GM21423 (cell line): Measurements from ENCODE around the gene OR5L2.
"Not testable (repeated sequence)": the region's sequence is repeated elsewhere in the genome, so short reads cannot be mapped to it uniquely, and the experiment has no call there.

ENCODE experiments used
- ATAC-seq: cut with Tn5 transposase; IDR thresholded peaks from one replicate; pipeline ENCODE4 v1.9.1; 2021; ENCODE audit warnings: mild to moderate bottlenecking, moderate library complexity; ENCODE audit not compliant: unreplicated experiment

The OR5L2 gene

DNA sequence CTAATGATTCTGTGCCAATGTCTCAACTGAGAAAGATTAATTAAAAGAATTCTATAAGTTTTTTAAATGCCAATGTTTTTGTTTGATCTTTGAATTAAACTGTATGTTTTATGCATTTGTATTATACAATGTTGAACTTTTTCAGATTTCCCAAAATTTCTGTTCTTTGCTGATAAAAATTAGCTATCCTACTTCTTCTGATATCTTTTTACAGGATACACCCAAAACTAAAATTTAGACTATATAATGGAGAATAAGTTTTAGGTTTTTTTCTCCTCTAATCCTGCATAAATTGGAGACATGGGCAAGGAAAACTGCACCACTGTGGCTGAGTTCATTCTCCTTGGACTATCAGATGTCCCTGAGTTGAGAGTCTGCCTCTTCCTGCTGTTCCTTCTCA is at the start of gene OR5L2:
Gene OR5L2 (plus strand): TSS at position 301 of the 400 bp plus-strand sequence. CDS start 0 bp downstream, at position 301.
- no peak for ATAC-seq

DNA sequence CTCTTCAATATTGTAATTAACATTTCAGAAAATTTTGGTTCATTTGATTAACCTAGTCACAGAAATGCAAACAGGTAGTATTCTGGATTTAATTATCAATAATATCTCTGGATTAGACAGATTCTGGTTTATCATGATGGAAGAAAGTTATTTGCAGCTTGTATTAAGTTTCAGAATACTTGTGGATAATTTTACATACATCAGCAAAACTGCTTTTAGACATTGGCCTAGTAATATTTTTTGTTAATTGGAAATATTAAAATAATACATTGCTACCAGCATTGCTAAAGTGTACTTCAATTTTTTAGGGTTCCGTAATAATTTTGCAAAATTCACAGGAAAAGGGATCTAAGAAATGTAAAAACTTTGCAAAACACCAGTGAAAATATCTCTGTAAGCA is 35.4 kb upstream of the OR5L2 start:
- ATAC-seq: no peak

DNA sequence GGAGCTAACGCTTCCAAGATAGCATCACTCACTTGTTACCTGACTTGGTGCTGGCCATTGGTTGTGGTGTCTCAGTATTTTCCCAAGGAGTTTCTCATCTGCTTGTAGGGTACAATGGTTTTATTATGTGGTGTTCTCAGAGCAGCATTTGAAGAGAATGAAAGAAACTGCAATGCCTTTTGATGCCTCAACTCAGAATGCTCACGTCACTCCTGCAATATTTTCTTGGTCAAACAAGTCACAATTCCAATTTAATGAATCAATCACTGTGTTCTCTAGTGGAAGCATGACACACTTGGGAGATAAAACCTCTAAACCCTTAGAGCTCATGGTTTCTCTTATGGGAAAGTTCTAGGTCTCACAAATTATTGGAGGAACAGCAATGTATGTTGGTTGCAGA is 33.7 kb upstream of the OR5L2 start:
- no peak for ATAC-seq

DNA sequence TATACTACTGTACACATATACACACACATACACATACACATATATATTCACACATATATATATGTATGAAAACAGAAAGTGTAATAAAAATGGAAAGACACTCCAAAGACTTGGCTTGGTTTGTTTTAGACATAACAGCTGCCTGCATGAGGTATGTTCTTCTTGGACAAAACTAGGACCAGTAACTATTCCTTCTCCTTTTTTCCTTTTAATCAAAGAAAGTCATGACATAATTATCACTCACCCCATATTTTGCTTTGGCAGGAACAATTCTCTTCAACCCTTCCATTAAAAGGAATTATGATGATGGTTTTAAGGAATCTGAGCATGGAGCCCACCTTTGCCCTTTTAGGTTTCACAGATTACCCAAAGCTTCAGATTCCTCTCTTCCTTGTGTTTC is 31.8 kb upstream of the OR5L2 start, which contains the start of gene OR5D14:
Gene OR5D14 (plus strand): TSS at position 301 of the 400 bp plus-strand sequence. CDS start 0 bp downstream, at position 301.
- ATAC-seq: no peak

DNA sequence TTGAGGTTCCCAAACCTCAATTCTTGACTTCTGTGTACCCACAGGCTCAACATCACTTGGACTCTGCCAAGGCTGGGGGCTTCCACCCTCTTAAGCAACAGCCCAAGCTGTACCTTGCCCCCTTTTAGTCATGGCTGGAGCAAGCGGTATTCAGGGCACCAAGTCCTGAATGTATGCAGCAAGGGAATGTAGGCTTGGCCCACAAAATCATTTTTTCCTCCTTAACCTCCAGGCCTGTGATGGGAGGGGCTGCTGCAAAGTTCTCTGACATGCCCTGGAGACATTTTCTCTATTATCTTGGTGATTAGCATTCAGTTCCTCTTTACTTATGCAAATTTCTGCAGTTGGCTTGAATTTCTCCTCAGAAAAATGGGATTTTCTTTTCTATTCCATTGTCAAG is 20.8 kb upstream of the OR5L2 start:
- ATAC-seq: no peak

DNA sequence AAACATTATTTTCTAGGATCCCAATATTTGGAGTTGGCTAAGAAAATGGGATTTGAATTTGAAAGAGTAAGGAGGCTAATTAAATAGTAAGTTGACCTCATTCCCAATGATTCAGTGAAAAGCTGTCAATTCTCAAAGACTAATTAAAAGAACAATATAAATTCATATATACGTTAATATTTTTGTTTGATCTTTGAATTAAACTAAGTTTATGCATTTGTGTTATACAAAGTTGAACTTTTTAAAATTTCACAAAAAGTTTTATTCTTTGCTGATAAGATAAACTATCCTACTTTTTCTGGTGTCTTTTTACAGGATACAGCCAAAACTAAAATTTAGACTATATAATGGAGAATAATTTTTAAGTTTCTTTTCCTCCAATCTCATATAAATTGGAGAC is 16.0 kb upstream of the OR5L2 start, which contains the start of gene OR5L1:
Gene OR5L1 (plus strand): TSS at position 301 of the 400 bp plus-strand sequence. CDS start 100 bp downstream, outside the sequence.
- no peak for ATAC-seq

DNA sequence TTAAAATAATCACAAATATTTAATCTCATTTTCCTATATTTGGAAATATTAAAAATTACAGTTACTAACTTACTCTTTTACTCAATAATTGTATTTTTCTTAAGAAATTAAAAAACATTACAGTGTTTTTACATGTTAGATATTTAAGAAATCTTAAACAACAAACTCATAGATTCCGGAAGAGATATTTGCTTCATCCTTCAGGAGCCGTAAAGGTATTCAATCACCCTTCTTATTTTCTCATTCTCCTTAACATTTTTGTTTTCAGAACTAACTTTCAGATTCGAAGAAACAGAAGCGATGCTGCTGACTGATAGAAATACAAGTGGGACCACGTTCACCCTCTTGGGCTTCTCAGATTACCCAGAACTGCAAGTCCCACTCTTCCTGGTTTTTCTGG is 7.7 kb upstream of the OR5L2 start, which contains the start of gene OR5D18:
Gene OR5D18 (plus strand): TSS at position 301 of the 400 bp plus-strand sequence. CDS start 0 bp downstream, at position 301.
- ATAC-seq: no peak

DNA sequence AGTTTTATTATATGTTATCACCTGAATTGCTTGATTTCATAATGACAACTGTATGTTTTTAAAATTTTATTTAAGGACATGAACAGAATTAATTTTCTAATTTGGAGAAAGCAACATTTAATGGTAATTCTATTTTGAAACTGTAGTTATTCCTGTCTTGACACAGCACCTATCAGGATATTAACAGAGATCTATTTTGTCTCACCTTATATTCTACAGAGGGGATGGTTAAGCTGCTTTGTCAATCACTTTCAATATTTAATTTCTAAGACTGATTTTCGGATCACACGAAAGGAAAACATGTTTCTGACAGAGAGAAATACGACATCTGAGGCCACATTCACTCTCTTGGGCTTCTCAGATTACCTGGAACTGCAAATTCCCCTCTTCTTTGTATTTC is 11.4 kb downstream of the OR5L2 start, which contains the start of gene OR5D16:
Gene OR5D16 (plus strand): TSS at position 301 of the 400 bp plus-strand sequence. CDS start 0 bp downstream, at position 301.
- no peak for ATAC-seq

DNA sequence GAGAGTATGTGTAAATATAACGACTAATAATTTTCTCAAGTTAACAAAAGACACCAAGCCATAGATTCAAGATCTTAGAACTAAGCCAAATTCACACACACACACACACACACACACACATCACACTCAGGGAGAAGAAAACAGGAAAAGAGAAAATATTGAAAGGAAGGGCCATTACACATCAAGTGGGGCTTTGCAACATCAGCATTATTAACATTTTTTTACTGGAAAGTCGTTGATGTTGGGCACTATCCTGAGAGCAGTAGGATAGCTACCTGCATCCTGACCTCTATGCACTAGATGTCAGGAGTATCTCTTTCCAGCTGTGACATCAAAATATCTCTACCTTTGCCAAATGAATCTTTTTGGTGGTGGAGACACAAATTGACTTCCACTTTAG is 20.4 kb downstream of the OR5L2 start:
- no peak for ATAC-seq

DNA sequence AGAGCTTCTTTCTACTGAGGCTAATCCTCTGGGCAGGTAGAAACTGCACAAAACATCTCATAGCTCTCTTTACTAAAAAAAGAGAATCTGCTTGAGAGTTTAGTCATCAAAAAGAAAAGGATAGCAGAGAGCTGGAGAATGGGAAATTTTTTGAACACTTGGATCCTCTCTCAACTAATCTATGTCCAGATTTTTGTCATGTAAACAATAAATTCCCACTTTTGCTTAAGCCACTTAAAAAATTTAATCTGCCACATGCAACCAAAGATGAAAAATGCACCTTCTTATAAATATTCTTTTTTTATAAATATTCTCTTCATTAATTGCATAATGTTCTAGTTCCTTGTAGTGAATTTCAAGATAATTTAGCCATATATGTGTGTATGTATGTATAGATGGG is 22.0 kb downstream of the OR5L2 start:
- ATAC-seq: no peak

DNA sequence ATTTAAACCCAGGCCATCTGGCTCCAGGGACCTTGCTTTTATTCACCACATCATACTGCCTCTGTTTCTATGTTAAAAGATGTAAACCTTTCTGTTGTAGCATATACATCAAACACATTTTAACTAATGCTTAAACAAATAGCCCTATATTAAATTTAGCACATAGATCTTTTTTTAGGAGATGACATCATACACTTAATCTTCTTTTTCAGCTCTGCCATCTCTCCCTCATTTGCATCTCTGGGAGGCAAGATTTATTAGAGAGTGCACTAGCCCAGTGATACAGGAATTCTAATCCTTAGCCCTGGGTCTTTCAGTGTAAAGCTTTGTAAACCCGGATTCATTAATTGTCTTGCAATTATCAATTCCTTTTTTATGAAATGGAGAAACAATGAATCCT is 25.1 kb downstream of the OR5L2 start:
- ATAC-seq: no peak

DNA sequence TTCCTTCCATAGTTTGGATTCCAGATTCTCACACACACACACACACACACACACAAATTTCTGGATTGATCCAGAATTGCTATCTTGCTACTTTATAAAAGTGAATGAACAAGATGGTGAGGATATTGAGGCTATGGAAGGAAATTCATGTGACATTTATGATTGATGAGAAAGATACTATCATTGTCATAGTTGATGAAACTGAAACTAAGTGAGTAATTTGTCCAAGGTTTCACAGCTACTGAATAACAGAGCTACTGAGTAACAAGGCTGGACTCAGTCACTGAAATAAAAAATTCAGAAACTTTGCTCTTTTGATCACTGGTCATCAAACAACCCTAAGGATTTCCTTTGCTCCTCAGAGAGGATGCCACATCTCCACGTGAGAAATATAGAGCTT is 27.7 kb downstream of the OR5L2 start:
- ATAC-seq: no peak

DNA sequence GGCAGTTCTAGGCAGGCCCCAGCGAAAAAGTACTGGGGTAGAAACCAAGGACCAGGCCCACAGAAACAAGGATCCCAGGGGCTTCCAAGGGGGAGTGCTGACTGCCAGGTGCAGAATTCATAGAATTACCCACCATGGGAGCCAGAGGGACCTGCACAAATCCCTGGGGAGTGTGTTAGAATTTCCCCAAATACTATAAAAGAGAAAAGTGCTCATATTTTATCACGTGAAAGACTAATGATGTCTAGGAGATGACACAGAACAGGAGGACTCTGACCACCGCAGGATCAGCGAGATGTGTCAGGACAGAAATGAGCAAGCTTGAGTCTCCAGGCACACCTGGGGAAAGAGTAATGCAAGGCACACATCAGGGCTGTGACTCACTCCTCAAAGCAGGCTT is 40.3 kb downstream of the OR5L2 start:
- not testable (repeated sequence) for ATAC-seq

DNA sequence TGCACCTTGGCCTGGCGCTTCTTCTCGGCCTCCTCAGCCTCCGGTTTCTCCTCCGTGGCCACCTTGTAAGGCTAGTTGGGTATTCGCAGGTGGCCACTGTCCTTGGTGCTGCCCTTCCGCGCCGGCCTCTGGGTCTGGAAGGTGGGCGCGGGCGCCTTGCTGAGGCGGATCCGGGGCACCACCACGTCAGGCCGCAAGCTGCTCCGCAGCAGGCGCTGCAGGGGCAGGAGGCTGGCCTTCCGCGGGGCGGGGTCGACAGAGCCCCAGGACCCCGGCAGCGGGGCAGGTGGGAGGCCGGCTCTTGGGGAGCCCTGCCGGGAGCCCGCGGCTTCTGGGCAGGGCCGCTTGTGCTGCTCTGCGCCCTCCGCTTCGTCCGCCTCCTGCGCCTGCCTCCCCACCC is 45.7 kb downstream of the OR5L2 start:
- not testable (repeated sequence) for ATAC-seq

DNA sequence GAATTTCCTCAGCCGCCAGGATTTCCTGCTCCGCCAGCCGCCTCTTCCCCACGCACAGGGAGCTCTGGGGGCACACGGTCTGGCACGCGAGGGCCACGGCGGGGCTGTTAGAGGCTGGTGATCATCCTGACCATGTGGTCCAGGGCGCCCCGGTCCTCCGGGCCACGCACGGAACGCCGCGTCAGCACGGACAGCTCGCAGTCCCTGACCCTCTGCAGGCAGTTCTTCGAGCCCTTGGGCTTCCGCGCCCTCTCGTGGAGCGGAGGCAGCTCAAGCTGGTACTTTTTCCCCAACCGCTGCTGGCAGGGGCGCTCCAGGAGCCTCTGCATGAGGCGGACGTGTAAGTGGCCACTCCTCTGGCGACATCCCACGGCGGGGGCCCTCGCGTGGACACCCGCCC is 46.1 kb downstream of the OR5L2 start:
- ATAC-seq: not testable (repeated sequence)
